ENCODE results near the gene CLDN2.

The CLDN2 gene

DNA sequence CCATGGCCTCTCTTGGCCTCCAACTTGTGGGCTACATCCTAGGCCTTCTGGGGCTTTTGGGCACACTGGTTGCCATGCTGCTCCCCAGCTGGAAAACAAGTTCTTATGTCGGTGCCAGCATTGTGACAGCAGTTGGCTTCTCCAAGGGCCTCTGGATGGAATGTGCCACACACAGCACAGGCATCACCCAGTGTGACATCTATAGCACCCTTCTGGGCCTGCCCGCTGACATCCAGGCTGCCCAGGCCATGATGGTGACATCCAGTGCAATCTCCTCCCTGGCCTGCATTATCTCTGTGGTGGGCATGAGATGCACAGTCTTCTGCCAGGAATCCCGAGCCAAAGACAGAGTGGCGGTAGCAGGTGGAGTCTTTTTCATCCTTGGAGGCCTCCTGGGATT is 8.0 kb downstream of the CLDN2 start:
- H3K27me3 ChIP-seq (ENCODE audit: control insufficient read depth, insufficient read depth, low read length), result no peaks in the 10 kb centered on the region
- H3K9ac ChIP-seq (ENCODE audit: low read depth, low read length), result no peak overlapping the region
- H3K9me3 ChIP-seq (ENCODE audit: control insufficient read depth, insufficient read depth, low read length), result no peaks in the 10 kb centered on the region
- no peak overlapping the region for H3K4me3 ChIP-seq (ENCODE audit: low read depth, low read length)
- no peaks in the 10 kb centered on the region for H3K4me1 ChIP-seq (ENCODE audit: control insufficient read depth, insufficient read depth, low read length)
- no peaks in the 10 kb centered on the region for H3K36me3 ChIP-seq (ENCODE audit: control insufficient read depth, insufficient read depth, low read length)

DNA sequence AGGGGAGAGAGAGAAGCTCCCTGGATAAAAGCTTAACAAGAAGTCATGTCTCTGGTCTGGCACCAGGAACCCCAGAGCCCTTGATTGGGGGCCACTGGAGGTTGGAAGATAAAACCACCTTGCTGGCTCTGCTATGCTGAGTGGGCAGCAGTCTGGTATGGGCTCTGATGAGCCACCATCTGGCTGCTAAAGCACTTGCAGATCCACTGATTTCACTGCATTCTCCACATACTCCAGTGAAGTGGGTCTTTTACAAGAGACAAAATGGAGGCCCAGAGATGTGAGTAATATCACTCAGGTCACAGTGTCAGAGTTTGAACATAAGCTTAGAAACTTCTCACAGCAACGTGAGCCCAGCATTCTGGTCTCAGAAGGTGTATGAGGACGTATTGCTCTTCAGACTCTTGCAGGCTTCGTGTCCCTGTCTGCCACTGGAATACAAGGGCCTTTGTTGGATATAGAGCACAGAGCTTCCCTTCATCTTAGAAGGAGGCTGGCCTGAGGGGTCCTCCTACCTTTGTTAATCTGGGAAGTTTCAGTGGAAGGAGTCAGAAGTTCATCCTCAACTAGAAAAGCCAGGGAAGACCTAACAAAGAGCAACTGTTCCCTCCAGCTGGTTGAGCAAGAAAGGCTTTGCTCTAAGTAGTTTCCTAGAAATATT is 11.8 kb downstream of the CLDN2 start:
- Histone ChIP-seq H3K4me3 (ENCODE audit: low read depth, low read length) (no peak overlapping the region), H3K9ac (ENCODE audit: low read depth, low read length) (no peak overlapping the region), H3K4me1 (ENCODE audit: control insufficient read depth, insufficient read depth, low read length) (no peaks in the 10 kb centered on the region), H3K27me3 (ENCODE audit: control insufficient read depth, insufficient read depth, low read length) (no peaks in the 10 kb centered on the region), H3K9me3 (ENCODE audit: control insufficient read depth, insufficient read depth, low read length) (no peaks in the 10 kb centered on the region), H3K36me3 (ENCODE audit: control insufficient read depth, insufficient read depth, low read length) (no peaks in the 10 kb centered on the region)

DNA sequence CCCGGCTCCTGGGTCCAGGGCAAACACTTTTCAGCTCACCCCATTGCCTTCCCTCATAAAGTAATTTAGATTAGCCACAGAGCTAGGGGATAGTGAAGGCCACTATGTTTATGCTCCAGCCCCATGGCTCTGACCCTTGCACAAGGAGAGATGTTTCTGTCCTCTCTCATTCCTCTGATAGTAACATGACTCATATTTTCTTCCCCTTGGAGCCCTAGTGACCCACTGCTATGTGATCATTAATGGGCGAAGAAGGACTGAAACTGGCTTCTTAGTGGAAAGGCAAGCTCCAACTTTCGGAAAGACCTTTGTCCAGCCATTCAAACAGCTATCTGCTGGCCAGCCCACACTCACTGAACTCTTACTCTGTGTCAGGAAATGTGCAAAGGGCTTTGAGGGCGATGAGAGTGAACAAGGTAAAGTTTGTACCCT is 12.3 kb downstream of the CLDN2 start:
- H3K9ac ChIP-seq (ENCODE audit: low read depth, low read length), result no peak overlapping the region
- no peaks in the 10 kb centered on the region for H3K27me3 ChIP-seq (ENCODE audit: control insufficient read depth, insufficient read depth, low read length)
- no peaks in the 10 kb centered on the region for H3K9me3 ChIP-seq (ENCODE audit: control insufficient read depth, insufficient read depth, low read length)
- H3K4me3 ChIP-seq (ENCODE audit: low read depth, low read length), result no peak overlapping the region
- H3K36me3 ChIP-seq (ENCODE audit: control insufficient read depth, insufficient read depth, low read length), result no peaks in the 10 kb centered on the region
- H3K4me1 ChIP-seq (ENCODE audit: control insufficient read depth, insufficient read depth, low read length), result no peaks in the 10 kb centered on the region

DNA sequence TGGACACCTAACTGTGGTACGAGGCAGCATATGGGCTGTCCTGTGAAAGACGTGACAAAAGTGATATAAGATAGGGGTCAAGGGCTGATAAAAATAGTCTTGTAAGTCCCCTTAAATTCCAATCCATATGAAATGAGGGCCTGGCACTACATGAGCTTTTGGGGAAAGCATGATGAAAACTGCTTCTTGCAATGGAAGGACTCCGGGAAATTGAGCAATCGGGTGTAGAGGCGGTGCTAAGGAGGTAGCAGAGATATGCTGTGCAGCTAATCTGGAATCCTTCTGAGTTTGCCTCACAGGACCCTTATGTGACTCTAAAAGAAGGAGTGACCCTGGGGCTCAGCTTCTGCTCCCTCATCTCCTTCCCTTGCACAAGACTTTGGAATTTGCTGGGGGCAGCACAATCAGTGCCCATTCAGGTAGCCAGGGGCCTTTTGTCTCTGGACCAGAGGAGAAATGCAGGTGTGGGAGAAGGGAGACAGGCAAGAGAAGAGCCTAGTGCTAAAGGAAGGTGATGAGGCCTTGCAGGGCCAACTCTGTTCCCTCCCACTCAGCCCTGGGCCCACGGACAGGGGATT is 12.8 kb downstream of the CLDN2 start:
- H3K27me3 ChIP-seq (ENCODE audit: control insufficient read depth, insufficient read depth, low read length), result no peaks in the 10 kb centered on the region
- H3K4me1 ChIP-seq (ENCODE audit: control insufficient read depth, insufficient read depth, low read length), result no peaks in the 10 kb centered on the region
- H3K36me3 ChIP-seq (ENCODE audit: control insufficient read depth, insufficient read depth, low read length), result no peaks in the 10 kb centered on the region
- H3K9me3 ChIP-seq (ENCODE audit: control insufficient read depth, insufficient read depth, low read length), result no peaks in the 10 kb centered on the region
- no peak overlapping the region for H3K9ac ChIP-seq (ENCODE audit: low read depth, low read length)
- no peak overlapping the region for H3K4me3 ChIP-seq (ENCODE audit: low read depth, low read length)

DNA sequence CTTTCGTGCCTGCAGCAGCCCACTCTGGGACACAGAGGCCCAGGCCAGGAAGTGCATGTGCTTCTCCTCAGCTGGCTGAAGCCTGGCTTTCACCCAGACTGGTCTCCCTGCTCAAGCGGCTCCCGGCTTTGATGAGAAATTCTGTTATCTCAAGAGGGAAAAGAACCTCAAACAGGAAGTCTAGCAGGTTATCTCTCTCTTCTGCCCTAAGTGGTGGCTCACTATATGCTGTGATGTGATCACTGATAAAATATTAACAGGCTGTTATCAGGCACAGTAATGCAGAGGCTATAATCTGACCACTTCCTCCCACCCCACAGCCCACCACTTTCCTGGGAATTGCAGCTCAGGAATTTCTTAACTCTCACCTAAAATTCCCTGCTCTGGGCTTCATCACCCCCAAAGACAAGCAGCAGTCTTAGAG is 13.3 kb downstream of the CLDN2 start:
- H3K9ac ChIP-seq (ENCODE audit: low read depth, low read length), result no peak overlapping the region
- H3K27me3 ChIP-seq (ENCODE audit: control insufficient read depth, insufficient read depth, low read length), result no peaks in the 10 kb centered on the region
- no peaks in the 10 kb centered on the region for H3K9me3 ChIP-seq (ENCODE audit: control insufficient read depth, insufficient read depth, low read length)
- no peak overlapping the region for H3K4me3 ChIP-seq (ENCODE audit: low read depth, low read length)
- no peaks in the 10 kb centered on the region for H3K36me3 ChIP-seq (ENCODE audit: control insufficient read depth, insufficient read depth, low read length)
- H3K4me1 ChIP-seq (ENCODE audit: control insufficient read depth, insufficient read depth, low read length), result no peaks in the 10 kb centered on the region

DNA sequence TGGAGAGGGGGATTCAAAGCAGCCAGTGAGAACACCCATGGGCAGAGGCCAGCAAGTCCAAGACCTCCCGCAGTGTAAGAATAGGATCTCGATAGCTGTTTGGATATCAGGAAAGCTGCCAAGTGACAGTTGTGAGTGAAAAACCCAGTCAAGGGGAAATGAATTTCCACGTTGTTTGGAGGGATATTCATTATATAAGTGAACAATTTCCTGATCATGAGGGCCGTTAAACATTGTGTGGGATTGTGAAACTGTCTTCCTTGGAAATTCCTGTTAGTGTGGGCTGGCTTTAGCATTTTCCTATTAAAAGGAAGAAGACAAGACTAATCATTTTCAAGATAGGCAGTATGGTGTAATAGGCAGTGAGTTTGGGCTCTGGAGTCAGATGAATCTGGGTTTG is 15.0 kb downstream of the CLDN2 start:
- Histone ChIP-seq H3K9me3 (ENCODE audit: control insufficient read depth, insufficient read depth, low read length) (no peaks in the 10 kb centered on the region), H3K9ac (ENCODE audit: low read depth, low read length) (no peak overlapping the region), H3K4me1 (ENCODE audit: control insufficient read depth, insufficient read depth, low read length) (no peaks in the 10 kb centered on the region), H3K36me3 (ENCODE audit: control insufficient read depth, insufficient read depth, low read length) (no peaks in the 10 kb centered on the region), H3K4me3 (ENCODE audit: low read depth, low read length) (no peak overlapping the region), H3K27me3 (ENCODE audit: control insufficient read depth, insufficient read depth, low read length) (no peaks in the 10 kb centered on the region)

DNA sequence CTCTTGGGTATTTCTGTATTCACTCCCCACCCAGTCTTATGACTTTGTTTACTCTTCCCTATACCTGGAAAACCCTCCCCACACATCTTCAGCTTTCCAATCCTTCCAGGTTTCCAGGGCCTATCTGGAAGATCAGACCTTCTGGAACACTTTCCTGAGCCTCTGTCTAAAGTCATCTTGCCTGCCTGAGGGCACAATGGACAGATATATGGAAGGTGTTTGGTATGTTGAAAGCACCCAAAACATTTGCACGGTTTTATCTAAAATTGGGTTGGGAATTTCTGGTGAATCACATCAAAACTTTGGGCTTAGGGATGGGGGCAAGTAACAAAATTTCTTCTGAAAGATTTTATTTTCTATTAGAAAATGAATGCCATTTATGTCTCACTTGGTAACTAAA is 16.0 kb downstream of the CLDN2 start:
- Histone ChIP-seq H3K36me3 (ENCODE audit: control insufficient read depth, insufficient read depth, low read length) (no peaks in the 10 kb centered on the region), H3K9me3 (ENCODE audit: control insufficient read depth, insufficient read depth, low read length) (no peaks in the 10 kb centered on the region), H3K4me3 (ENCODE audit: low read depth, low read length) (no peak overlapping the region), H3K4me1 (ENCODE audit: control insufficient read depth, insufficient read depth, low read length) (no peaks in the 10 kb centered on the region), H3K9ac (ENCODE audit: low read depth, low read length) (no peak overlapping the region), H3K27me3 (ENCODE audit: control insufficient read depth, insufficient read depth, low read length) (no peaks in the 10 kb centered on the region)

DNA sequence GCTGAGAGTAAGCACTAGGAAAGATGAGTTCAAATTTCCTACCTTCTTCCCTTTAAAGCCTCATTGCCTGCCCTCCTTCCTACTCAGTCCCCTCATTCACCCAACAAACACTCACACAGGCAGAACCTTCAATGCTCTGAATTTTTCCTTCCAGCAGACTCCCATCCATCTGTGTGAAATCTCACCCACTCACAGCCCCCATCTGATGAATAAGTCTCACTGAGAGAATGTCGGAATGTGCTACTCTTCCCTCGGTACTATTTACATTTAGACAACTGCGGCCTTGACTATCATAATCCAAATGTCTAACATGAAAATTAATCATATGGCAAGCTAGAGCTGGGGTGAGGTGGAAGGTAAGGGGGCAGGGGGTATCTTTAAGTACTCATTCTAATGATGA is 19.4 kb downstream of the CLDN2 start:
- H3K9me3 ChIP-seq (ENCODE audit: control insufficient read depth, insufficient read depth, low read length), result no peaks in the 10 kb centered on the region
- H3K36me3 ChIP-seq (ENCODE audit: control insufficient read depth, insufficient read depth, low read length), result no peaks in the 10 kb centered on the region
- no peak overlapping the region for H3K9ac ChIP-seq (ENCODE audit: low read depth, low read length)
- H3K4me1 ChIP-seq (ENCODE audit: control insufficient read depth, insufficient read depth, low read length), result no peaks in the 10 kb centered on the region
- H3K4me3 ChIP-seq (ENCODE audit: low read depth, low read length), result no peak overlapping the region
- no peaks in the 10 kb centered on the region for H3K27me3 ChIP-seq (ENCODE audit: control insufficient read depth, insufficient read depth, low read length)

DNA sequence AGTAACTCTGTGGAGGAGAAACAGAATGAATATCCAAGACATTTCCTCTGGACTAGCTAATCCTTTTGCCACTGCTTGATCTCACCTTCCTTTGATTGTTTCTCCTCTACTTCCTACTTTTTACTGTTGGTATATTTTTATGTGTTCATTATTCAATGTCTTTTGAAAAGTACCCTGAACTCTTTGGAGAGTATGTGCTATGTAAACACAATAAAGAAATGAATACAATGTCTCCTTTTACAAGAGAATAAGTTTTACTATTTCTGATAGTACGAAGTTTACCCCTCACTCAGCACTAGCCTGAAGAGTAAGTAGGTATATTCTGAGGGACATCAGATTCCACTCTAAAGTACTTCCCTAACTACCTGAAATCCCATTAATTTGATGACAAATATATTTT is 19.9 kb downstream of the CLDN2 start:
- Histone ChIP-seq H3K4me1 (ENCODE audit: control insufficient read depth, insufficient read depth, low read length) (no peaks in the 10 kb centered on the region), H3K9ac (ENCODE audit: low read depth, low read length) (no peak overlapping the region), H3K36me3 (ENCODE audit: control insufficient read depth, insufficient read depth, low read length) (no peaks in the 10 kb centered on the region), H3K27me3 (ENCODE audit: control insufficient read depth, insufficient read depth, low read length) (no peaks in the 10 kb centered on the region), H3K9me3 (ENCODE audit: control insufficient read depth, insufficient read depth, low read length) (no peaks in the 10 kb centered on the region), H3K4me3 (ENCODE audit: low read depth, low read length) (no peak overlapping the region)

DNA sequence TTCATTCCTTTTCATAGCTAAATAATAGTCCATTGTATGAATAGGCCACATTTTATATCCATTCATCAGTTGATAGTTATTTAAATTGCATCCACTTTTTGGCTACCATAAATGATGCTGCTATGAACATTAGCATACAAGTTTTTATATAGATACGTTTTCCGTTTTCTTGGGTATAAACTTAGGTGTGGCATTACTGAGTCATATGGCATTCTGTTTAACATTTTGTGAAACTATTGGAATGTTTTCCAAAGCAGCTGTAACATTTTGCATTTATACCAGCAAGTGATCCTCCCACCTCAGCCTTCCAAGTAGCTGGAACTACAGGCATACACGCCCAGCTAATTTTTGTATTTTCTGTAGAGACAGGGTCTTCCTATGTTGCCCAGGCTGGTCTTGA is 26.3 kb downstream of the CLDN2 start:
- no peak overlapping the region for H3K9ac ChIP-seq (ENCODE audit: low read depth, low read length)
- H3K27me3 ChIP-seq (ENCODE audit: control insufficient read depth, insufficient read depth, low read length), result no peaks in the 10 kb centered on the region
- H3K4me3 ChIP-seq (ENCODE audit: low read depth, low read length), result no peak overlapping the region
- no peaks in the 10 kb centered on the region for H3K36me3 ChIP-seq (ENCODE audit: control insufficient read depth, insufficient read depth, low read length)
- H3K9me3 ChIP-seq (ENCODE audit: control insufficient read depth, insufficient read depth, low read length), result no peaks in the 10 kb centered on the region
- H3K4me1 ChIP-seq (ENCODE audit: control insufficient read depth, insufficient read depth, low read length), result no peaks in the 10 kb centered on the region

DNA sequence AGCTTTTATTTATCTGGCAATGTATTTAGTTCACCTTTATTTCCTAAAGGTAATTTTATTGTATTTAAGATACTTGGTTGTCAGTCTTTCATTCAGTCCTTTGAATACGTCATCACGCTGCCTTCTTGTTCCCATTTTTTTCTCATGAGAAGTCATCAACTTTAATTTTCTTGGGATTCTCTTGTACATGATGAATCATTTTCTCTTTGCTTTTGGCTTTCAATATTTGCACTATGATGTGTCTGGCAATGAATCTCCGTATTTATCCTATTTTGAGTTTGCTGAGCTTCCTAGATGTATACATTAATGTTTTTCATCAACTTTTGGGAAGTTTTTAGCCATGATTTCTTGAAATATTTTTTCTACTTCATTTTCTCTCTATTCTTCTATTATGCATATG is 28.4 kb downstream of the CLDN2 start:
- Histone ChIP-seq H3K27me3 (ENCODE audit: control insufficient read depth, insufficient read depth, low read length) (no peaks in the 10 kb centered on the region), H3K36me3 (ENCODE audit: control insufficient read depth, insufficient read depth, low read length) (no peaks in the 10 kb centered on the region), H3K4me3 (ENCODE audit: low read depth, low read length) (no peak overlapping the region), H3K9ac (ENCODE audit: low read depth, low read length) (no peak overlapping the region), H3K9me3 (ENCODE audit: control insufficient read depth, insufficient read depth, low read length) (no peaks in the 10 kb centered on the region), H3K4me1 (ENCODE audit: control insufficient read depth, insufficient read depth, low read length) (no peaks in the 10 kb centered on the region)

DNA sequence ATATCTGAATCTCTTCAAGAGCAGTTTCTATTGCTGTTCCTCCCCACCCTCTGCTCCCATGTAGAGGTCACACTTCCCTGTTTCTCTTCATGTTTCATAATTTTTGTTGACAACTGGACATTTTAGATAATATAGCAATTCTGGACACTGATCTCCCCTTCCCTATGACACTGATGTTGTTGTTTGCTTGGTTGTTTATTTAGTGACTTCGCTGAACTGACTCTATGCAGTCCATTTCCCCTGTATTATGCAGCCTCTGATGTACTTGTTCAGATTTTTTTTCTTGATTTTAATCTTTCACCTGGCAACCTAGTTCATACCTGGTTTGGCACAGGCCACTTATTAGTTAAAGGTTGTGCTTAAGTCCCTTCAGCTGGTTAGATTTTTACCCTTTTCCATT is 29.2 kb downstream of the CLDN2 start:
- H3K36me3 ChIP-seq (ENCODE audit: control insufficient read depth, insufficient read depth, low read length), result no peaks in the 10 kb centered on the region
- H3K27me3 ChIP-seq (ENCODE audit: control insufficient read depth, insufficient read depth, low read length), result no peaks in the 10 kb centered on the region
- H3K9me3 ChIP-seq (ENCODE audit: control insufficient read depth, insufficient read depth, low read length), result no peaks in the 10 kb centered on the region
- no peak overlapping the region for H3K4me3 ChIP-seq (ENCODE audit: low read depth, low read length)
- no peaks in the 10 kb centered on the region for H3K4me1 ChIP-seq (ENCODE audit: control insufficient read depth, insufficient read depth, low read length)
- no peak overlapping the region for H3K9ac ChIP-seq (ENCODE audit: low read depth, low read length)
